ENCODE data around the gene SUN2. TPM values are rescaled to one million over a fixed set of nuclear protein-coding genes. Genes with fewer than 3 reads are reported as not detected.

SUN2 gene
- total RNA-seq, 2 experiments from 2014 or later, result 101 to 107 TPM

- POLR2A ChIA-PET, result interaction anchor here (1.4 to 40.0 kb wide), 3 partner anchors 10 to 22 kb away, joined by 4 to 905 read pairs (median 10); partner anchors contain the start of genes GTPBP1 and SUN2
- peaks cover 76% of the 10 kb centered on the region for H3K36me3 Mint-ChIP-seq (ENCODE audit: low read depth)
- TF ChIP-seq CTCF (IDR thresholded peaks at IDR 0.05), result no peak
- peak overlapping the region; percentile 78 for H3K27ac Mint-ChIP-seq
- no peak overlapping the region for H3K4me3 Mint-ChIP-seq
- intact Hi-C loops (cut with micrococcal nuclease), result no loop called here
- H3K27me3 Mint-ChIP-seq, result no peaks in the 10 kb centered on the region
- CTCF ChIA-PET, result interaction anchor here (1.1 to 4.5 kb wide), 4 partner anchors 12 to 98 kb away, joined by 3 to 33 read pairs (median 9); partner anchors contain the start of gene NPTXR
- no peak for ATAC-seq
- H3K4me1 Mint-ChIP-seq (ENCODE audit: low read depth), result peaks cover 35% of the 10 kb centered on the region
- no peak for DNase-seq
- H3K9me3 Mint-ChIP-seq, result no peaks in the 10 kb centered on the region
Measured at GRCh38 chr22:38745676-38746460, 9.9 kb downstream of the SUN2 start.

GRCh38 chr22:38744981-38745380, 10.8 kb downstream of the SUN2 start:
- Mint-ChIP-seq H3K4me3 (no peak overlapping the region), H3K9me3 (no peaks in the 10 kb centered on the region), H3K36me3 (ENCODE audit: low read depth) (peaks cover 69% of the 10 kb centered on the region), H3K27ac (peak overlapping the region; percentile 78), H3K4me1 (ENCODE audit: low read depth) (peaks cover 28% of the 10 kb centered on the region), H3K27me3 (no peaks in the 10 kb centered on the region)
- CTCF ChIA-PET, result interaction anchor here (4.0 to 4.5 kb wide), 2 partner anchors 12 to 20 kb away, joined by 15 to 33 read pairs; no protein-coding TSS in a partner anchor
- intact Hi-C loops (cut with micrococcal nuclease), result no loop called here
- ATAC-seq (no peak), DNase-seq (no peak)
- POLR2A ChIA-PET, result interaction anchor here (40.0 kb wide), 1 partner anchor 21 kb away, joined by 905 read pairs; the partner anchor contains the start of gene GTPBP1
- no peak for TF ChIP-seq CTCF (IDR thresholded peaks at IDR 0.05)

- ATAC-seq (no peak), DNase-seq (no peak)
- H3K36me3 Mint-ChIP-seq (ENCODE audit: low read depth), result peaks cover 63% of the 10 kb centered on the region
- no peaks in the 10 kb centered on the region for H3K27me3 Mint-ChIP-seq
- H3K27ac Mint-ChIP-seq, result peak overlapping the region; percentile 52
- H3K4me1 Mint-ChIP-seq (ENCODE audit: low read depth), result peaks cover 24% of the 10 kb centered on the region
- CTCF ChIA-PET, result interaction anchor here (0.7 to 2.4 kb wide), 4 partner anchors 9 to 17 kb away, joined by 3 to 18 read pairs (median 3); no protein-coding TSS in a partner anchor
- POLR2A ChIA-PET, result interaction anchor here (40.0 to 41.0 kb wide), 2 partner anchors 1 to 18 kb away, joined by 905 read pairs; partner anchors contain the start of genes GTPBP1 and SUN2
- no peak overlapping the region for H3K4me3 Mint-ChIP-seq
- no peak for TF ChIP-seq CTCF (IDR thresholded peaks at IDR 0.05)
- intact Hi-C loops (cut with micrococcal nuclease), result no loop called here
- H3K9me3 Mint-ChIP-seq, result no peaks in the 10 kb centered on the region
Measured at GRCh38 chr22:38742176-38742942, 13.4 kb downstream of the SUN2 start.

GRCh38 chr22:38741576-38741975, 14.2 kb downstream of the SUN2 start:
- Mint-ChIP-seq H3K4me3 (no peak overlapping the region), H3K4me1 (ENCODE audit: low read depth) (peaks cover 29% of the 10 kb centered on the region), H3K27me3 (no peaks in the 10 kb centered on the region), H3K27ac (peak overlapping the region; percentile 63), H3K9me3 (no peaks in the 10 kb centered on the region), H3K36me3 (ENCODE audit: low read depth) (peaks cover 70% of the 10 kb centered on the region)
- DNase-seq (no peak), ATAC-seq (no peak)
- intact Hi-C loops (cut with micrococcal nuclease), result no loop called here
- CTCF ChIA-PET, result interaction anchor here (1.3 to 2.4 kb wide), 2 partner anchors 8 to 16 kb away, joined by 3 to 18 read pairs; no protein-coding TSS in a partner anchor
- TF ChIP-seq CTCF (IDR thresholded peaks at IDR 0.05), result no peak
- POLR2A ChIA-PET, result interaction anchor here (40.0 to 41.0 kb wide), 2 partner anchors 0 to 18 kb away, joined by 905 read pairs; partner anchors contain the start of genes GTPBP1 and SUN2

Data from activated CD8-positive, alpha-beta T cell treated with anti-CD3 and anti-CD28 coated beads for 36 hours (primary cell).